NCI-H1436 treated with DMSO at 0.1 percent for 48 hours (cell line): ENCODE measurements around the gene DCP1B.

Experiments used
- DNase-seq: peaks from one replicate; lab custom pipeline; 2025; lab: John Stamatoyannopoulos, UW

Gene DCP1B

GRCh38 chr12:1896964-1897363 is 107.3 kb downstream of the DCP1B start:
- DNase-seq: no peak
